HEK293 (cell line): ENCODE measurements around the gene F3.

Experiments
- CTCF ChIP-seq: fragments of 450-650 bp; formaldehyde crosslinking; IDR thresholded peaks from 2 replicates; pipeline ENCODE4 v1.5.1; 2016; ENCODE audit warnings: missing biosample characterization, missing genetic modification characterization
- HOXC10 ChIP-seq: sonication (generic); formaldehyde crosslinking; IDR thresholded peaks from 2 replicates; pipeline ENCODE4 v1.8.1; 2023; ENCODE audit warnings: mild to moderate bottlenecking, missing genetic modification reagents
- PATZ1 ChIP-seq: fragments of 450-650 bp; formaldehyde crosslinking; IDR thresholded peaks from 2 replicates; pipeline ENCODE4 v1.5.1; 2016; ENCODE audit warnings: missing biosample characterization, missing genetic modification characterization
- SCRT2 ChIP-seq: fragments of 450-650 bp; formaldehyde crosslinking; IDR thresholded peaks from 2 replicates; pipeline ENCODE4 v1.5.1; 2016; ENCODE audit warnings: missing biosample characterization, missing genetic modification characterization
- YY1 ChIP-seq: fragments of 450-650 bp; formaldehyde crosslinking; IDR thresholded peaks from 2 replicates; pipeline ENCODE4 v1.5.1; 2018; ENCODE audit warnings: missing biosample characterization, missing genetic modification characterization
- TF ChIP-seq, protein P1 (sequence below): fragments of 450-650 bp; formaldehyde crosslinking; IDR thresholded peaks from 2 replicates; pipeline ENCODE4 v1.5.1; 2017; ENCODE audit warnings: missing biosample characterization, missing genetic modification characterization
- TF ChIP-seq, protein P2 (sequence below): fragments of 450-650 bp; formaldehyde crosslinking; IDR thresholded peaks from 2 replicates; pipeline ENCODE4 v1.5.1; 2016; ENCODE audit warnings: missing biosample characterization, missing genetic modification characterization
- TF ChIP-seq, protein P3 (sequence below): fragments of 450-650 bp; formaldehyde crosslinking; IDR thresholded peaks from 2 replicates; pipeline ENCODE4 v1.5.1; 2016; ENCODE audit warnings: missing biosample characterization, missing genetic modification characterization

DNA sequence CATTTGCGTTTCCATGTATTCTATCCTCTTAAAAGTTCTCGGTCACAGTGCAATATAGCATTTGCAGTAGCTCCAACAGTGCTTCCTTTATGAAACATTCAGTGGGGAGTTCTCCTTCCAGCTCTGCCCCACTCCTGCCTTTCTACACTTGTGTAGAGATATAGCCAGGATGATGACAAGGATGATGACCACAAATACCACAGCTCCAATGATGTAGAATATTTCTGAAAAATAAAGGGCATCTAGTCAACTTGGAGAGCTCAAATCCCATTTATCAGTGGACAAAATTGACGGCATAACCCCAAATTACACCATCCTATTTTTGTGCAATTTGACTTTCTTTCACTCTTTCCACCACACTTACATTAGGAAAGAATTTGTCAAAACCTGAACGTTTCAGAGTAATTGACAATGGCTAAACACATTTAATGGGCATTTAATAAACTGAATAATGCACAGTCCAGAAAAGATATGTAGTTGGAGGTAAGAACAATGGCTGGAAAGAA is 11.1 kb downstream of the F3 start:
- TF ChIP-seq YY1 (tag by site-specific recombination) (no peak), HOXC10 (CRISPR knock-in tag) (no peak), SCRT2 (tag by site-specific recombination) (no peak), CTCF (tag by site-specific recombination) (no peak), PATZ1 (tag by site-specific recombination) (no peak)
- TF ChIP-seq, protein P1, sequence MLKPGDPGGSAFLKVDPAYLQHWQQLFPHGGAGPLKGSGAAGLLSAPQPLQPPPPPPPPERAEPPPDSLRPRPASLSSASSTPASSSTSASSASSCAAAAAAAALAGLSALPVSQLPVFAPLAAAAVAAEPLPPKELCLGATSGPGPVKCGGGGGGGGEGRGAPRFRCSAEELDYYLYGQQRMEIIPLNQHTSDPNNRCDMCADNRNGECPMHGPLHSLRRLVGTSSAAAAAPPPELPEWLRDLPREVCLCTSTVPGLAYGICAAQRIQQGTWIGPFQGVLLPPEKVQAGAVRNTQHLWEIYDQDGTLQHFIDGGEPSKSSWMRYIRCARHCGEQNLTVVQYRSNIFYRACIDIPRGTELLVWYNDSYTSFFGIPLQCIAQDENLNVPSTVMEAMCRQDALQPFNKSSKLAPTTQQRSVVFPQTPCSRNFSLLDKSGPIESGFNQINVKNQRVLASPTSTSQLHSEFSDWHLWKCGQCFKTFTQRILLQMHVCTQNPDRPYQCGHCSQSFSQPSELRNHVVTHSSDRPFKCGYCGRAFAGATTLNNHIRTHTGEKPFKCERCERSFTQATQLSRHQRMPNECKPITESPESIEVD (tag by site-specific recombination) = no peak
- TF ChIP-seq, protein P2, sequence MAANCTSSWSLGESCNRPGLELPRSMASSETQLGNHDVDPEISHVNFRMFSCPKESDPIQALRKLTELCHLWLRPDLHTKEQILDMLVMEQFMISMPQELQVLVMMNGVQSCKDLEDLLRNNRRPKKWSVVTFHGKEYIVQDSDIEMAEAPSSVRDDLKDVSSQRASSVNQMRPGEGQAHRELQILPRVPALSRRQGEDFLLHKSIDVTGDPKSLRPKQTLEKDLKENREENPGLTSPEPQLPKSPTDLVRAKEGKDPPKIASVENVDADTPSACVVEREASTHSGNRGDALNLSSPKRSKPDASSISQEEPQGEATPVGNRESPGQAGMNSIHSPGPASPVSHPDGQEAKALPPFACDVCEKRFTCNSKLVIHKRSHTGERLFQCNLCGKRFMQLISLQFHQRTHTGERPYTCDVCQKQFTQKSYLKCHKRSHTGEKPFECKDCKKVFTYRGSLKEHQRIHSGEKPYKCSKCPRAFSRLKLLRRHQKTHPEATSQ (tag by site-specific recombination) = no peak
- TF ChIP-seq, protein P3, sequence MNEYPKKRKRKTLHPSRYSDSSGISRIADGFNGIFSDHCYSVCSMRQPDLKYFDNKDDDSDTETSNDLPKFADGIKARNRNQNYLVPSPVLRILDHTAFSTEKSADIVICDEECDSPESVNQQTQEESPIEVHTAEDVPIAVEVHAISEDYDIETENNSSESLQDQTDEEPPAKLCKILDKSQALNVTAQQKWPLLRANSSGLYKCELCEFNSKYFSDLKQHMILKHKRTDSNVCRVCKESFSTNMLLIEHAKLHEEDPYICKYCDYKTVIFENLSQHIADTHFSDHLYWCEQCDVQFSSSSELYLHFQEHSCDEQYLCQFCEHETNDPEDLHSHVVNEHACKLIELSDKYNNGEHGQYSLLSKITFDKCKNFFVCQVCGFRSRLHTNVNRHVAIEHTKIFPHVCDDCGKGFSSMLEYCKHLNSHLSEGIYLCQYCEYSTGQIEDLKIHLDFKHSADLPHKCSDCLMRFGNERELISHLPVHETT (tag by site-specific recombination) = no peak
